Measurements from ENCODE around the gene PARD3B.

GRCh38 chr2:204898928-204899640 is 353.8 kb downstream of the PARD3B start:
- TF ChIP-seq CTCF (IDR thresholded peaks at IDR 0.05) (no peak), POLR2A (IDR thresholded peaks at IDR 0.05) (no peak)
